Measurements from ENCODE around the gene SLC44A5. TPM values are rescaled to one million over a fixed set of nuclear protein-coding genes. Genes with fewer than 3 reads are reported as not detected.

Gene SLC44A5
- total RNA-seq, 1 experiment from 2014 or later: 2.4 TPM

GRCh38 chr1:75334876-75335389 is 276.0 kb downstream of the SLC44A5 start:
- Histone ChIP-seq H2AFZ (ENCODE audit: low read length) (no peak overlapping the region), H3K56ac (ENCODE audit: insufficient read length, low read depth, low read length) (no peak overlapping the region), H4K5ac (ENCODE audit: insufficient read length, low read depth, low read length) (no peak overlapping the region), H3K4me1 (ENCODE audit: insufficient read depth, low read length) (no peaks in the 10 kb centered on the region), H3K9me3 (ENCODE audit: control insufficient read depth, low read depth, low read length) (no peaks in the 10 kb centered on the region), H4K20me1 (ENCODE audit: control insufficient read depth, insufficient read depth, insufficient read length) (no peaks in the 10 kb centered on the region), H3K79me1 (ENCODE audit: insufficient read depth, low read depth, low read length, poor library complexity, severe bottlenecking) (no peaks in the 10 kb centered on the region), H3K27me3 (ENCODE audit: insufficient read depth, low read length) (no peaks in the 10 kb centered on the region), H2BK5ac (ENCODE audit: insufficient read length, low read length) (no peak overlapping the region), H3K14ac (ENCODE audit: insufficient read depth, low read length) (no peak overlapping the region), H3K79me2 (ENCODE audit: insufficient read depth, low read length) (no peaks in the 10 kb centered on the region), H3K9ac (ENCODE audit: extremely low read depth, insufficient read length, low read length) (no peak overlapping the region), H3T11ph (ENCODE audit: low read length) (no peak overlapping the region), H3K4ac (ENCODE audit: low read depth, low read length) (no peak overlapping the region), H3K4me2 (ENCODE audit: insufficient read depth, insufficient read length, low read length) (no peak overlapping the region), H2BK120ac (ENCODE audit: low read depth, low read length, poor library complexity, severe bottlenecking) (no peak overlapping the region), H4K8ac (replicated peaks; ENCODE audit: insufficient read length, low read depth, low read length) (no peak overlapping the region), H3K23ac (ENCODE audit: insufficient read length, low read depth, low read length) (no peak overlapping the region), H2BK20ac (ENCODE audit: low read depth, low read length, poor library complexity, severe bottlenecking) (no peak overlapping the region), H4K91ac (ENCODE audit: insufficient read length, low read depth, low read length) (no peak overlapping the region), H2BK15ac (ENCODE audit: low read depth, low read length) (no peak overlapping the region), H2BK12ac (ENCODE audit: insufficient read length, low read depth, low read length) (no peak overlapping the region), H3K23me2 (ENCODE audit: insufficient read length, low read depth, low read length, poor library complexity, severe bottlenecking) (no peaks in the 10 kb centered on the region), H3K27ac (ENCODE audit: insufficient read length, low read depth, low read length) (no peak overlapping the region), H2AK5ac (ENCODE audit: insufficient read length, low read length) (no peak overlapping the region), H3K18ac (ENCODE audit: insufficient read length, low read depth, low read length) (no peak overlapping the region)
- no peaks in the 10 kb centered on the region for H3K36me3 Mint-ChIP-seq (ENCODE audit: insufficient read depth in 1 of 3, low read depth in 3 of 3)
- H3K4me3 Mint-ChIP-seq: no peak overlapping the region
- no peak for DNase-seq
- H3K9me3 Mint-ChIP-seq: no peaks in the 10 kb centered on the region
- peaks cover 5 to 6% of the 10 kb centered on the region in 2 experiments; a peak in 3 of 4 replicates for H3K4me1 Mint-ChIP-seq
- TF ChIP-seq CTCF (conservative IDR thresholded peaks at IDR 0.05): no peak
- H3K27me3 Mint-ChIP-seq (ENCODE audit: low read depth): no peaks in the 10 kb centered on the region
- H3K27ac Mint-ChIP-seq: no peak overlapping the region
- no CpG with 5 or more reads among the region's 4 CpGs for WGBS (ENCODE audit: extremely low coverage, insufficient read length, low lambda C conversion rate)
